Choroid plexus epithelial cell (primary cell): Measurements from ENCODE around the gene RLF.

Experiments used
- DNase-seq: peaks from one replicate; pipeline ENCODE4 v3.0.0-alpha.2; 2010; ENCODE audit warnings: low read depth
- H3K4me3 ChIP-seq: 2 replicates; pipeline ENCODE4 v1.5.1; 2011; ENCODE audit warnings: low read depth, mild to moderate bottlenecking, control low read depth, low read length, moderate library complexity
- CTCF ChIP-seq: conservative IDR thresholded peaks from 2 replicates; pipeline ENCODE4 v1.5.1; 2011; ENCODE audit warnings: low read depth, mild to moderate bottlenecking, control low read depth, inconsistent platforms, low read length, moderate library complexity

Gene RLF

GRCh38 chr1:40239626-40240025 is 78.4 kb downstream of the RLF start:
- no peak for TF ChIP-seq CTCF
- H3K4me3 ChIP-seq, result no peak overlapping the region
- no peak for DNase-seq

GRCh38 chr1:40240390-40240789 is 79.2 kb downstream of the RLF start:
- no peak overlapping the region for H3K4me3 ChIP-seq
- DNase-seq, result no peak
- no peak for TF ChIP-seq CTCF

GRCh38 chr1:40241362-40241761 is 80.2 kb downstream of the RLF start:
- no peak for TF ChIP-seq CTCF
- DNase-seq, result no peak

GRCh38 chr1:40243351-40243750 is 82.2 kb downstream of the RLF start:
- DNase-seq, result no peak
- no peak for TF ChIP-seq CTCF
- no peak overlapping the region for H3K4me3 ChIP-seq

More at GRCh38 chr1:40241362-40241761, 80.2 kb downstream of the RLF start:
- no peak overlapping the region for H3K4me3 ChIP-seq

- TF ChIP-seq CTCF, result no peak
- H3K4me3 ChIP-seq, result no peak overlapping the region
- no peak for DNase-seq
Observed at GRCh38 chr1:40244138-40244744, 83.1 kb downstream of the RLF start.

GRCh38 chr1:40245686-40246085 is 84.5 kb downstream of the RLF start:
- no peak for DNase-seq
- no peak for TF ChIP-seq CTCF
- H3K4me3 ChIP-seq, result no peak overlapping the region

- TF ChIP-seq CTCF, result no peak
- H3K4me3 ChIP-seq, result no peak within 1 kb of the TSS
- DNase-seq, result no peak
Observed at GRCh38 chr1:40247655-40248054, 86.5 kb downstream of the RLF start, which contains the start of gene TMCO2. TMCO2 (plus strand) TSS chr1:40247937; CDS start chr1:40247994, 57 bp downstream.
